Bronchial epithelial cell (primary cell): ENCODE measurements around the gene PRKD2. TPM values are rescaled to one million over a fixed set of nuclear protein-coding genes. Genes with fewer than 3 reads are reported as not detected.
A peak's percentile ranks its signal among the peaks of the same experiment; 100 is the strongest.

Experiments used
- DNase-seq: peaks from one replicate; pipeline ENCODE4 v3.0.0-alpha.2; 2010; ENCODE audit warnings: low read depth
- FAIRE-seq: peaks from 2 replicates; lab custom pipeline; 2011; peaks lifted over from hg19 to GRCh38; lab: Jason Lieb, UNC
- H3K27me3 ChIP-seq: 2 replicates; pipeline ENCODE4 v1.5.1; 2011; ENCODE audit warnings: low read length; ENCODE audit not compliant: control insufficient read depth, insufficient read depth
- H3K36me3 ChIP-seq: 2 replicates; pipeline ENCODE4 v1.5.1; 2011; ENCODE audit warnings: low read length; ENCODE audit not compliant: control insufficient read depth, insufficient read depth
- H3K4me3 ChIP-seq: 2 replicates; pipeline ENCODE4 v1.5.1; 2011; ENCODE audit warnings: mild to moderate bottlenecking, low read depth, low read length, control low read depth
- CTCF ChIP-seq: IDR thresholded peaks from 2 replicates; pipeline ENCODE4 v1.5.1; 2011; ENCODE audit warnings: mild to moderate bottlenecking, moderate library complexity, low read length, control low read depth, inconsistent platforms; ENCODE audit not compliant: insufficient read depth, severe bottlenecking
- total RNA-seq: library from RNA; depleted of rRNA; stranded (reverse); fragments of >200 nt; gene quantifications from 2 replicates; pipeline ENCODE4 v1.2.1, GENCODE V29; 2014

The PRKD2 gene
- total RNA-seq, 1 donor from 2014 or later, result 24.5 TPM

GRCh38 chr19:46625731-46626130, 91.2 kb downstream of the PRKD2 start:
- Histone ChIP-seq H3K36me3 (no peaks in the 10 kb centered on the region), H3K27me3 (peaks cover 5% of the 10 kb centered on the region), H3K4me3 (no peak overlapping the region)
- TF ChIP-seq CTCF, result no peak
- FAIRE-seq, result no peak
- DNase-seq, result no peak

DNA sequence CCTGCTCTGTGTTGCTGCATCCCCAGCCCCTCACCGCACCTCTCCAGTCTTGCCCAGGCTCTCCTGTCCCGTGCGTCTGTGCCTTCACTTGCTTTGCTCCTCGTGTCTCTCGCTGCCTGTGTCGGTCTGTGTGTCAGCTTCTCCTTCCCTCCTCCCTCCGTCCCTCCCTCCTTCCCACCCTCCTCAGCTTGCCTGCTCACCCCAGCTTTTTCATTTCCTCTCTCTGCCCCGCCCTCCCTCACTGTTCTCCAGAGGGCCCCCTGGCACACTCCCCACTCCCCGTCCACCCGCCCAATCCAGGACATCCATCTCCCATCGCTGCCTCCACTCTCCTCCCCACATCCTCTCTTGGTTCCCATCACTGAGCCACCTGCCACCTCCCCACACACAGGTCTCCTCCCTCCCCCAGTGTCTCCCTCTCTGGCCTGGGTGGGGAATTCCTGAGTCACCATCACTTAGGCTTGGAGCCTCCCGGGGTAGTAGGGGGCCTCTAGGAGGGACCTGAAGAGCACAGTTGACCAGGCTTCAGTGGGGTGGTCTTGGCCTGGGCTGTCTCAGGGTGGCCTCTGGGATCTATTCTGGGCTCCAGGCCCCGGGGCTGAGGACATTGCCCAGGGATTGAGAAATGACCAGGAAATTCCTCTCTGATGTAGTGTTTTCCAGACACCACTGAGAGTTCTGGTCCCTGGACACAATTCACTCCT, 91.8 kb downstream of the PRKD2 start, which contains the start of gene PTGIR:
Gene PTGIR (minus strand): TSS at position 132 of the 704 bp plus-strand sequence. CDS start 864 bp downstream, outside the sequence.
- H3K4me3 ChIP-seq, result no peak within 1 kb of the TSS
- FAIRE-seq, result no peak
- no peaks in the 10 kb centered on the region for H3K36me3 ChIP-seq
- H3K27me3 ChIP-seq, result peaks cover 5% of the 10 kb centered on the region
- peak; percentile 29 for DNase-seq
- TF ChIP-seq CTCF, result no peak

Other genes starting within 250 kb of the PRKD2 start
- 0.79 and 4.2 TPM in 2 replicates for gene PNMA8A, start 245.6 kb downstream of the PRKD2 start, total RNA-seq
- gene PNMA8B, start 221.2 kb downstream of the PRKD2 start, total RNA-seq, result under 0.01 TPM in 2 replicates
- gene CALM3, start 115.8 kb downstream of the PRKD2 start, total RNA-seq, result 79.8 and 106 TPM in 2 replicates
- gene PTGIR, start 92.0 kb downstream of the PRKD2 start, total RNA-seq, result 0.26 TPM in 1 of 2 replicates, not detected in the other
- not detected in 2 replicates for gene GNG8, start 80.9 kb downstream of the PRKD2 start, total RNA-seq
- gene DACT3, start 55.9 kb downstream of the PRKD2 start, total RNA-seq, result under 0.01 and 0.13 TPM in 2 replicates
- 5.8 and 9.9 TPM in 2 replicates for gene FKRP, start 28.9 kb upstream of the PRKD2 start, total RNA-seq
- 60.3 and 90.6 TPM in 2 replicates for gene STRN4, start 29.3 kb upstream of the PRKD2 start, total RNA-seq
- 236 and 266 TPM in 2 replicates for gene SLC1A5, start 71.5 kb upstream of the PRKD2 start, total RNA-seq
- gene AP2S1, start 133.7 kb upstream of the PRKD2 start, total RNA-seq, result 120 and 206 TPM in 2 replicates
- 24.0 and 37.1 TPM in 2 replicates for gene ARHGAP35, start 143.9 kb upstream of the PRKD2 start, total RNA-seq